Hepatocyte (in vitro differentiated cells): ENCODE measurements around the gene TUBGCP2. TPM values are rescaled to one million over a fixed set of nuclear protein-coding genes. Genes with fewer than 3 reads are reported as not detected.

Experiments used
- DNase-seq: peaks from one replicate; pipeline ENCODE4 v3.0.0-alpha.2; 2016; ENCODE audit warnings: low spot score
- H2AFZ ChIP-seq: fragments of 200-600 bp; sonication (generic); 2 replicates; pipeline ENCODE4 v1.6.0; 2016; ENCODE audit warnings: antibody characterized with exemption, mild to moderate bottlenecking
- H3K27ac ChIP-seq: fragments of 200-600 bp; sonication (generic); 2 replicates; pipeline ENCODE4 v1.5.1; 2016; ENCODE audit warnings: mild to moderate bottlenecking
- H3K27me3 ChIP-seq: fragments of 200-600 bp; sonication (generic); 2 replicates; pipeline ENCODE4 v1.6.1; 2016
- H3K36me3 ChIP-seq: fragments of 200-600 bp; sonication (generic); replicated peaks from 2 replicates; pipeline ENCODE4 v1.5.1; 2016; ENCODE audit warnings: low read depth; ENCODE audit not compliant: insufficient read depth
- H3K4me1 ChIP-seq: fragments of 200-600 bp; sonication (generic); 2 replicates; pipeline ENCODE4 v1.5.1; 2016; ENCODE audit warnings: mild to moderate bottlenecking, moderate library complexity; ENCODE audit not compliant: insufficient read depth
- H3K4me2 ChIP-seq: fragments of 200-600 bp; sonication (generic); 2 replicates; pipeline ENCODE4 v1.6.0; 2016
- H3K4me3 ChIP-seq: fragments of 200-600 bp; sonication (generic); 2 replicates; pipeline ENCODE4 v1.5.1; 2016; ENCODE audit warnings: mild to moderate bottlenecking
- H3K79me2 ChIP-seq: fragments of 200-600 bp; sonication (generic); 2 replicates; pipeline ENCODE4 v1.6.0; 2017; ENCODE audit warnings: mild to moderate bottlenecking
- H3K9me2 ChIP-seq: fragments of 200-600 bp; sonication (generic); replicated peaks from 2 replicates; pipeline ENCODE4 v1.6.0; 2017; ENCODE audit warnings: mild to moderate bottlenecking; ENCODE audit not compliant: insufficient read depth
- H3K9me3 ChIP-seq: fragments of 200-600 bp; sonication (generic); 2 replicates; pipeline ENCODE4 v1.5.1; 2016; ENCODE audit warnings: low read depth, mild to moderate bottlenecking
- H4K20me1 ChIP-seq: fragments of 200-600 bp; sonication (generic); 2 replicates; pipeline ENCODE4 v1.6.0; 2016; ENCODE audit warnings: mild to moderate bottlenecking; ENCODE audit not compliant: insufficient read depth, poor library complexity, severe bottlenecking
- EZH2 ChIP-seq: fragments of 200-600 bp; sonication (generic); IDR thresholded peaks from 2 replicates; pipeline ENCODE4 v1.6.1; 2016; ENCODE audit warnings: antibody characterized with exemption, mild to moderate bottlenecking, borderline replicate concordance
- EZH2phosphoT487 ChIP-seq: fragments of 200-600 bp; sonication (generic); IDR thresholded peaks from one replicate; pipeline ENCODE4 v1.6.1; 2018; ENCODE audit warnings: antibody characterized with exemption, mild to moderate bottlenecking, low read depth, moderate library complexity; ENCODE audit not compliant: unreplicated experiment, severe bottlenecking
- WGBS: methylation state at CpG from one replicate; pipeline ENCODE4 v1.1.6; 2016; ENCODE audit warnings: low lambda C conversion rate; ENCODE audit errors: missing lambda C conversion rate; 5-methylcytosine and 5-hydroxymethylcytosine counted together
- polyA plus RNA-seq: library from polyadenylated mRNA; unstranded; fragments of >200 nt; fragmentation: Nextera tagmentation; extraction: Ambion mirVana; gene quantifications from 2 replicates; pipeline ENCODE4 v1.2.1, GENCODE V29; 2016
- total RNA-seq: library from RNA; depleted of rRNA; stranded (reverse); fragments of >200 nt; gene quantifications from 2 replicates; pipeline ENCODE4 v1.2.3, GENCODE V29; 2014
- TF ChIP-seq, protein P1 (sequence below): fragments of 200-600 bp; sonication (generic); IDR thresholded peaks from 2 replicates; pipeline ENCODE4 v1.5.1; 2016; ENCODE audit warnings: antibody characterized with exemption, mild to moderate bottlenecking; ENCODE audit not compliant: poor library complexity

Gene TUBGCP2
- total and polyA plus RNA-seq, 2 experiments from 2014 or later, result 44.8 to 51.5 TPM

DNA sequence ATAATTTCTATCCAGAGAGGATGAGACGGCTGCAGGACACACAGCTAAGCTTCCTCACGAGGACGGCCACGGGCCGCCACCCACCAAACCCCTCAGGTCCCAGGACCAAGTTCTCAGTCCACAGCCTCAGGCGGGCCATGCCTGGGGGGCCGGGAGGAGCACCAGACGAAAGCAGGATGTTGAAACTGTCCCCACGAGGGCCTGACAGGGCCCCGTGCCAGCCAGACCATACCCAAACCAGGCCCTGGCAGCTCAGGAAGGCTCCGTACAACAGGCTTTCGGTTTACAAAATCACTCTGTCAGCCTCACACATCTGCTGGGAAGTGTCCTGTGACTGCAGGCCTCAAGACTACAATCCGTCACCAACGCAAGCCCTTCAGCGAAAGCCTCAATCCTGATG is 14.5 kb downstream of the TUBGCP2 start:
- 92% methylated on average over 15 of the region's 15 CpGs for WGBS

GRCh38 chr10:133293810-133294119 is 14.9 kb downstream of the TUBGCP2 start:
- WGBS, result 96% methylated on average over 10 of the region's 10 CpGs
- H4K20me1 ChIP-seq, result no peaks in the 10 kb centered on the region
- TF ChIP-seq EZH2phosphoT487, result no peak
- TF ChIP-seq EZH2, result no peak
- TF ChIP-seq, protein P1, sequence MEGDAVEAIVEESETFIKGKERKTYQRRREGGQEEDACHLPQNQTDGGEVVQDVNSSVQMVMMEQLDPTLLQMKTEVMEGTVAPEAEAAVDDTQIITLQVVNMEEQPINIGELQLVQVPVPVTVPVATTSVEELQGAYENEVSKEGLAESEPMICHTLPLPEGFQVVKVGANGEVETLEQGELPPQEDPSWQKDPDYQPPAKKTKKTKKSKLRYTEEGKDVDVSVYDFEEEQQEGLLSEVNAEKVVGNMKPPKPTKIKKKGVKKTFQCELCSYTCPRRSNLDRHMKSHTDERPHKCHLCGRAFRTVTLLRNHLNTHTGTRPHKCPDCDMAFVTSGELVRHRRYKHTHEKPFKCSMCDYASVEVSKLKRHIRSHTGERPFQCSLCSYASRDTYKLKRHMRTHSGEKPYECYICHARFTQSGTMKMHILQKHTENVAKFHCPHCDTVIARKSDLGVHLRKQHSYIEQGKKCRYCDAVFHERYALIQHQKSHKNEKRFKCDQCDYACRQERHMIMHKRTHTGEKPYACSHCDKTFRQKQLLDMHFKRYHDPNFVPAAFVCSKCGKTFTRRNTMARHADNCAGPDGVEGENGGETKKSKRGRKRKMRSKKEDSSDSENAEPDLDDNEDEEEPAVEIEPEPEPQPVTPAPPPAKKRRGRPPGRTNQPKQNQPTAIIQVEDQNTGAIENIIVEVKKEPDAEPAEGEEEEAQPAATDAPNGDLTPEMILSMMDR, result no peak
- no peaks in the 10 kb centered on the region for H3K4me1 ChIP-seq
- no peak for DNase-seq
- no peak overlapping the region for H3K27ac ChIP-seq
- peaks cover 2% of the 10 kb centered on the region for H3K36me3 ChIP-seq
- H3K4me3 ChIP-seq, result no peak overlapping the region
- H3K9me2 ChIP-seq, result no peaks in the 10 kb centered on the region
- H3K4me2 ChIP-seq, result no peak overlapping the region
- no peaks in the 10 kb centered on the region for H3K79me2 ChIP-seq
- no peaks in the 10 kb centered on the region for H3K27me3 ChIP-seq
- no peak overlapping the region for H2AFZ ChIP-seq
- no peaks in the 10 kb centered on the region for H3K9me3 ChIP-seq

More for the DNA sequence above, 14.5 kb downstream of the TUBGCP2 start:
- peaks cover 2% of the 10 kb centered on the region for H3K36me3 ChIP-seq
- no peak overlapping the region for H3K4me2 ChIP-seq
- H3K9me2 ChIP-seq, result no peaks in the 10 kb centered on the region
- no peak for DNase-seq
- H3K79me2 ChIP-seq, result no peaks in the 10 kb centered on the region
- TF ChIP-seq EZH2phosphoT487, result no peak
- TF ChIP-seq EZH2, result no peak
- TF ChIP-seq, protein P1, result no peak
- no peak overlapping the region for H3K27ac ChIP-seq
- H3K4me1 ChIP-seq, result no peaks in the 10 kb centered on the region
- H3K9me3 ChIP-seq, result no peaks in the 10 kb centered on the region
- H3K27me3 ChIP-seq, result no peaks in the 10 kb centered on the region
- no peak overlapping the region for H2AFZ ChIP-seq
- no peak overlapping the region for H3K4me3 ChIP-seq
- H4K20me1 ChIP-seq, result no peaks in the 10 kb centered on the region

DNA sequence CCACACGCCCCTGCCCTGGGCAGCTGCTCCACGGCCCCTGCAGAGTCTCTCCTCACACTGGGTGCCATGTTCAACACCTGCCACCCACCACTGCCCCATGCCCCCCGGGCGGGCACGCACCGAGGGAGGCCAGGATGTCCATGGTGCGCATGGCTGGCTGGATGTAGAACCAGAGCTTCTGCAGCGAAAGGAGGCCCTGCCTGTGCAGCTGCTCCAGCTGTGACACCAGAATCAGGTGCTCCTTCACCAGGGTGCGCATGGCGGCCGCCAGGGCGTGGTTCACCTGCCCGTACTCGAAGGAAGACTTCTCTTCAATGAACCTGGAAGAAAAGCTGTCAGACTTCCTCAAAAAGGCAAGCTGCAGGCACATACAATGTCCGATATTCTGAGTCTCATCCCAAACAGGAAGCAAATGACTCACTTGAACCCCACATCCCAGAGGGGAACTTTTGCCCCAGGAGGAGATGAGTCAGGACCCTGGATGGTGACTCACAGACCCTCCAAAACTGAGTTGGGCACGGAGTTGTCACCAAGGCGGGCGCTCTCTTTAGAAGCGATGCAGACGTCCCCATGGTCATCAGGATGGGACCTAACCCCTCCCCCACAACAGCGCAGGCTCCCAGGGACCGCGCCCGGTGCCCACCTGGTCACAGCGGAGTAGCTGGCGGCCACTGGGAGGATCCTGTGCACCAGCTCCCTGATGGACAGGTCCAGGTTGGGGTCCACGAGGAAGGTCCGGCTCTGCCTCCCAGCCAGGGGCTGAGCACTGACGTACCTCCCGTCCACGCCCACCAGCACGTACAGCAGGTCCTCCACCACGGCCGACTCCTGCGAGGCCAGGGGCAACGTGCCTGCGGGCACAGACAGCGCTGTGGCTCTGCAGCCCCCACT is 15.5 kb downstream of the TUBGCP2 start:
- no peaks in the 10 kb centered on the region for H3K9me3 ChIP-seq

More for the DNA sequence above, 15.5 kb downstream of the TUBGCP2 start:
- Histone ChIP-seq H3K36me3 (peaks cover 2% of the 10 kb centered on the region), H3K9me2 (no peaks in the 10 kb centered on the region), H4K20me1 (no peaks in the 10 kb centered on the region), H3K27ac (no peak overlapping the region), H3K79me2 (no peaks in the 10 kb centered on the region), H3K27me3 (no peaks in the 10 kb centered on the region), H3K4me2 (no peak overlapping the region), H2AFZ (no peak overlapping the region), H3K4me3 (no peak overlapping the region), H3K4me1 (no peaks in the 10 kb centered on the region)
- DNase-seq, result no peak
- 94% methylated on average over 33 of the region's 38 CpGs for WGBS
- TF ChIP-seq, protein P1, result no peak
- no peak for TF ChIP-seq EZH2
- no peak for TF ChIP-seq EZH2phosphoT487
